ENCODE measurements around the gene ITPRIP. TPM values are rescaled to one million over a fixed set of nuclear protein-coding genes. Genes with fewer than 3 reads are reported as not detected.

The ITPRIP gene
- total RNA-seq, 1 experiment from 2014 or later, result 5.3 TPM

GRCh38 chr10:104299031-104299904 lies 39.0 kb downstream of the ITPRIP start:
- H3K4me3 ChIP-seq, result no peak overlapping the region
- no peaks in the 10 kb centered on the region for H3K36me3 ChIP-seq
- DNase-seq, result no peak
- 0 out of 2 replicates have a peak, but pooled peaks cover 2% of the 10 kb centered on the region for H3K9me3 ChIP-seq (replicated peaks)
- H3K4me1 ChIP-seq, result peaks cover 20% of the 10 kb centered on the region
- H3K27me3 ChIP-seq, result peaks cover 12% of the 10 kb centered on the region; the same call in 1 of the 2 replicates
- H3K27ac ChIP-seq, result no peak overlapping the region

GRCh38 chr10:104297697-104298660 lies 40.3 kb downstream of the ITPRIP start:
- H3K27ac ChIP-seq, result no peak overlapping the region
- 0 out of 2 replicates have a peak, but pooled peaks cover 1% of the 10 kb centered on the region for H3K9me3 ChIP-seq (replicated peaks)
- H3K36me3 ChIP-seq, result no peaks in the 10 kb centered on the region
- peaks cover 12% of the 10 kb centered on the region; the same call in 1 of the 2 replicates for H3K27me3 ChIP-seq
- H3K4me1 ChIP-seq, result peaks cover 20% of the 10 kb centered on the region
- no peak overlapping the region for H3K4me3 ChIP-seq
- DNase-seq, result peak; percentile 32 to 44

- DNase-seq, result no peak
- H3K27ac ChIP-seq, result no peak overlapping the region
- peaks cover 20% of the 10 kb centered on the region for H3K4me1 ChIP-seq
Measured at GRCh38 chr10:104296687-104297436, 41.4 kb downstream of the ITPRIP start.

GRCh38 chr10:104293781-104294321 lies 44.4 kb downstream of the ITPRIP start:
- H3K4me1 ChIP-seq, result 0 out of 2 replicates have a peak, but pooled peaks cover 2% of the 10 kb centered on the region
- DNase-seq, result no peak
- H3K4me3 ChIP-seq, result no peak overlapping the region
- H3K27ac ChIP-seq, result no peak overlapping the region
- no peaks in the 10 kb centered on the region for H3K36me3 ChIP-seq
- peaks cover 9% of the 10 kb centered on the region; the same call in 1 of the 2 replicates for H3K27me3 ChIP-seq
- no peaks in the 10 kb centered on the region for H3K9me3 ChIP-seq (replicated peaks)

More at GRCh38 chr10:104296687-104297436, 41.4 kb downstream of the ITPRIP start:
- H3K4me3 ChIP-seq, result no peak overlapping the region
- no peaks in the 10 kb centered on the region for H3K36me3 ChIP-seq
- H3K27me3 ChIP-seq, result peaks cover 12% of the 10 kb centered on the region; the same call in 1 of the 2 replicates
- H3K9me3 ChIP-seq (replicated peaks), result no peaks in the 10 kb centered on the region

- Histone ChIP-seq H3K4me1 (no peaks in the 10 kb centered on the region), H3K9me3 (replicated peaks) (no peaks in the 10 kb centered on the region), H3K4me3 (no peak overlapping the region), H3K27ac (no peak overlapping the region), H3K36me3 (no peaks in the 10 kb centered on the region; the same call in 1 of the 2 replicates), H3K27me3 (peaks cover 4% of the 10 kb centered on the region; the same call in 1 of the 2 replicates)
- no peak for DNase-seq
Measured at GRCh38 chr10:104293011-104293410, 45.3 kb downstream of the ITPRIP start.

GRCh38 chr10:104291439-104291951 lies 46.8 kb downstream of the ITPRIP start:
- no peaks in the 10 kb centered on the region for H3K4me1 ChIP-seq
- peak; percentile 84 to 91 for DNase-seq
- no peak overlapping the region for H3K27ac ChIP-seq
- H3K9me3 ChIP-seq (replicated peaks), result no peaks in the 10 kb centered on the region
- H3K4me3 ChIP-seq, result no peak overlapping the region
- H3K36me3 ChIP-seq, result no peaks in the 10 kb centered on the region; the same call in 1 of the 2 replicates
- H3K27me3 ChIP-seq, result no peaks in the 10 kb centered on the region; the same call in 1 of the 2 replicates

GRCh38 chr10:104288355-104288754 lies 49.9 kb downstream of the ITPRIP start:
- Histone ChIP-seq H3K4me3 (no peak overlapping the region), H3K27me3 (no peaks in the 10 kb centered on the region), H3K27ac (no peak overlapping the region), H3K4me1 (no peaks in the 10 kb centered on the region), H3K36me3 (no peaks in the 10 kb centered on the region; the same call in 1 of the 2 replicates), H3K9me3 (replicated peaks) (no peaks in the 10 kb centered on the region)
- DNase-seq, result no peak

- H3K27me3 ChIP-seq, result no peaks in the 10 kb centered on the region
- H3K4me3 ChIP-seq, result no peak overlapping the region
- no peak for DNase-seq
- no peak overlapping the region for H3K27ac ChIP-seq
- no peaks in the 10 kb centered on the region for H3K4me1 ChIP-seq
- H3K36me3 ChIP-seq, result no peaks in the 10 kb centered on the region; the same call in 1 of the 2 replicates
- H3K9me3 ChIP-seq (replicated peaks), result no peaks in the 10 kb centered on the region
Measured at GRCh38 chr10:104286939-104287338, 51.3 kb downstream of the ITPRIP start.

GRCh38 chr10:104284846-104285245 lies 53.4 kb downstream of the ITPRIP start:
- H3K4me3 ChIP-seq, result no peak overlapping the region
- H3K27me3 ChIP-seq, result no peaks in the 10 kb centered on the region
- no peaks in the 10 kb centered on the region for H3K4me1 ChIP-seq
- H3K36me3 ChIP-seq, result no peaks in the 10 kb centered on the region; the same call in 1 of the 2 replicates
- DNase-seq, result no peak
- no peaks in the 10 kb centered on the region for H3K9me3 ChIP-seq (replicated peaks)
- H3K27ac ChIP-seq, result no peak overlapping the region

GRCh38 chr10:104281694-104282093 lies 56.6 kb downstream of the ITPRIP start:
- no peaks in the 10 kb centered on the region for H3K36me3 ChIP-seq
- no peaks in the 10 kb centered on the region for H3K9me3 ChIP-seq (replicated peaks)
- H3K27ac ChIP-seq, result no peak overlapping the region
- no peaks in the 10 kb centered on the region for H3K27me3 ChIP-seq
- no peak for DNase-seq
- peaks cover 2% of the 10 kb centered on the region; the same call in 1 of the 2 replicates for H3K4me1 ChIP-seq
- no peak overlapping the region for H3K4me3 ChIP-seq

- Histone ChIP-seq H3K9me3 (replicated peaks) (no peaks in the 10 kb centered on the region), H3K36me3 (no peaks in the 10 kb centered on the region), H3K27me3 (no peaks in the 10 kb centered on the region), H3K4me1 (peaks cover 2% of the 10 kb centered on the region; the same call in 1 of the 2 replicates), H3K27ac (no peak overlapping the region), H3K4me3 (no peak overlapping the region)
- no peak for DNase-seq
Measured at GRCh38 chr10:104279550-104280259, 58.6 kb downstream of the ITPRIP start.

- H3K4me1 ChIP-seq, result peaks cover 2% of the 10 kb centered on the region; the same call in 1 of the 2 replicates
Measured at GRCh38 chr10:104277785-104278184, 60.5 kb downstream of the ITPRIP start.

GRCh38 chr10:104276192-104276591 lies 62.1 kb downstream of the ITPRIP start:
- Histone ChIP-seq H3K9me3 (replicated peaks) (no peaks in the 10 kb centered on the region), H3K27me3 (no peaks in the 10 kb centered on the region), H3K4me1 (peaks cover 11% of the 10 kb centered on the region), H3K4me3 (no peak overlapping the region), H3K27ac (no peak overlapping the region), H3K36me3 (no peaks in the 10 kb centered on the region)
- DNase-seq, result no peak

More at GRCh38 chr10:104277785-104278184, 60.5 kb downstream of the ITPRIP start:
- Histone ChIP-seq H3K36me3 (no peaks in the 10 kb centered on the region), H3K27me3 (no peaks in the 10 kb centered on the region), H3K4me3 (no peak overlapping the region), H3K9me3 (replicated peaks) (no peaks in the 10 kb centered on the region), H3K27ac (no peak overlapping the region)
- no peak for DNase-seq

Measured in SJCRH30 (cell line).